ENCODE results near the gene DPP6.
"Not testable (repeated sequence)": the region's sequence is repeated elsewhere in the genome, so short reads cannot be mapped to it uniquely, and the experiment has no call there.

The DPP6 gene

DNA sequence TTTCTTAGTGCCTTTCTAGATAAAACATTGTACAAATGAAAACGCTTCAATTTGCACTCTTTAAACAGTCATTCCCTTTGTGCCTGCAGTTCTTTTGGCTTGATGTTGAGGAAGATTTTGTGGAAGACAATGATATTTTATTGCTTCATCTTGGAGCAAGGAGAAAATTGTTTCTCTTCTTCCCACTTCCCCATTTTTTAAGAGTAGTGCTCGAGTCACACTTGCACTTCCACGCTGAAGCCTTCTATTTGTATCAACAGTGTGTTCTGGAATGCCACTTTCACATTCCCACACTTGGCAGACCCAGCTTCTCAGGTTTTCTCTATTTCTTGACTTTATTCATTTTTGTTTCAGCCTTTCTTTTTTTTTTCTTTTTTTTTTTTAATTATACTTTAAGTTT is 581.4 kb downstream of the DPP6 start:
- DNase-seq: no peak

DNA sequence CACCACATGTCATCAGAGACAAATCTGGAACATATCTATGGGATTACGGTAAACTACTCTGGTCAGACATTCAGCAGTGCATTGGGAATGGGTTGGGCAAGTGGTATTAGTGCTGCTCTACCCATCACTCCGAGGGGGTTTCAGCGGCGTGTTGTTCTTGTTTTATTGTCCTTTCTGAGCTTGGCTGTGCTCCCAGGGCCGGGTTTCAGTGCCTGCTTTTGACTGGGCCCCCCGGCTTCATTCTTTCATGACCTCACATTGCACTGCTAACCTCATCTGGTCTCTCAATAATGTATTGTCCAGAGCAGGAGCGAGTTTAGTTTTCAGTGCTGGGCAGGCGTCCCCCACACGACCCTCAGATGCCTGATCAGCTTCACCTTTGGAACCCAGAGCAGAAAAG is 586.1 kb downstream of the DPP6 start:
- DNase-seq: no peak

DNA sequence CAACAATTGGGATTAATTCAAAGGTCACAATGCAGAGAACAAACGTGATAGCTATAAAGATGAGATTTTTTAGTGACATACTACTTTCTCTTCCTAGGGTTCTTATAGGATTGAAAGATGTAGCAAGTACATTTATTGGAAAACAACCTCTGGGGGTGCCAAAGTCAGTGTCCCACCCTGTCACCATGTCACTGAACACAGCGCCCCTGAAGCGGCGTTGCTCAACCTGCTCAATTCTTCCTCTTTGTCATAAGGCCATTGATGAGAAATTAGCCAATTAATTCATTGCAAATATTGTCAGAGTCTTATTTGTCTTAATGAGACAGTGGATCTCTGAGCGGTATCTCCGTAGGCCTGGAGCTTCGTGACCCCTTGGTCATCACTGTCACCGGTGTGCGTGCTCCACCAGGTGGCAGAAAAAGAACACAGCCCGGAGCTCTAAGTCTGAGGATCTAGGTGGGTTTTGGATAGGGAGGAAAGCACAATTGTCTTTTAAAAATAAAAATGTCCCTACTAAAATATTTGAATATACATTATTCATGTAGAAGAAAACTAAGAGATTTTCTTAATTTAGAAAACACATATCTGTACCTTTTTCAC is 588.2 kb downstream of the DPP6 start:
- no peak for DNase-seq

DNA sequence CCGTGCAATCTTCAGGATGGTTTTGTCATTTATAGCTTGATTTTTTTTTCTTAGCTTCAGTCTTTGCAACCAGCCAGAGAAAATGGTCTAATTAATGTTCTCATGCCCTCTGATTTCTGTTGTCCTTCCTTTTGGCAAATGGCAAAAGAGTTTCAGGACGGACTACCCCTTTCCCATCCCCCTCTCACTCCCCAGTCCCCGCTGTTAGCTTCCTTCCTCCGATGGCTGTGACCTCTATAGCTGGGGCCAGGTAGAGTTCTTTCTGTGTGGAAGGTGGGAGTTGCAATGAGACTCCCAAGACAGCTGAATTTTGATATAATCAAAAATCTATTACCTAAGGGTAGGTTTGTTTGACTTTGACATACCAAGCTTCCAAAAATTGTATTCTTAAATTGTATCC is 588.7 kb downstream of the DPP6 start:
- DNase-seq: no peak

DNA sequence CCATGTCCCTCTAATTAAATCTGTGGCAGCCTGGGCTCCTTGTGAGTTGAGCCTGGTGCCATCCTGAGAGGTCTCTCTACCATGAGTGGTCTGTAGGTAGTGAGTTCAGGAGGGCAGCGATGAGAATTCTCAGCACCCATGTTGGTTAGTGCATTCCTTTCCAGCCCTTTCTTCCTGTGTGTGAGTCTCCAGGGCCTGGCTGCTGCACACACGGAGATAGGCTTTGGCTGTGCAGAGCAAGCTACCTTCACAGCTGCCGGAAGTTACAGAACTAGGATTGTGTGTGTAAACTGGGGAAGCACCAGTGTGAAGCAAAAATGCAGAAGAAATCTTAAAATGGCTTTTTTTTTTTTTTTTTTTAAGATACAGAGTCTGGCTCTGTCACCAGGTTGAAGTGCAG is 592.2 kb downstream of the DPP6 start:
- no peak for DNase-seq

DNA sequence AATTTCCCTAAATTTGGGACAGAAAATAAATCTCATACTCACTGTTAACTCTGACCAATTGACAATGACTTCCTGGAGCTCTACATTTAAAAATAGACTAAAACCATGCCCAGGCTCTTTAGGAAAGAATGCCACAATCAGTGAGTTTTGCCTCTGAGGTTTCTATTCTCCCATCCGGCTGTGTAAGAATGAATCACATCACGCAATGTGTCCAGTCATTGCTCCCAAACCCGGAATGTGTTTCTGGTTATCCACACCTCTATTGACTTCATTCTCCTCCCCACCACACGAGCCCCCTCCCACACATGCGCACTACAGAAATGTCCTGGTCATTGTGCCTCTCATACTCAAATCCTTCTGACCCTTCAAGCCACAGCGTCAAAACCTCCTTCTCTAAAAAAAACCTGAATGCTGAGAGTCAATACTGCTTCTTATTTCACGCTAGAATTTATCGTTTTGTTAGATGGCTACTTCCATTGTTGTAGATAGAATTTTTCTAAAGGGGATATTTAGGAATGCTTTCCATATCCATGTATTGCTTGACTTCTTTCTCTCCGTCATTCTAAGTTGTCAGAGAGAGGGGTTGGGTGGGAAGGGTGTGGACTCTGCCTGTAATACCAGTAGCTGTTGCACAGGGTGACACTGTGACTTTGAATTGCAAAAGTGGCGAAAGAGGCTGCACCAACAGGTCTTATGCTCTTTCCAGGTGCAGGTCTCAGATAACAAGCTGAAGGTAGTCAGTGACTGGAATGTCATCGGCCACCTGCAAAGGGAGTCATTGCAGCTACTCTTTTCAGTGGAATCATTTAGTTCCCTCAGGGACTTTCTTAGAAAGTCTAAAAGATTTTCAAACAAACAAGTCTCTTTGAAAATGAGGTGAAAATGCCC is 594.2 kb downstream of the DPP6 start:
- DNase-seq: no peak

DNA sequence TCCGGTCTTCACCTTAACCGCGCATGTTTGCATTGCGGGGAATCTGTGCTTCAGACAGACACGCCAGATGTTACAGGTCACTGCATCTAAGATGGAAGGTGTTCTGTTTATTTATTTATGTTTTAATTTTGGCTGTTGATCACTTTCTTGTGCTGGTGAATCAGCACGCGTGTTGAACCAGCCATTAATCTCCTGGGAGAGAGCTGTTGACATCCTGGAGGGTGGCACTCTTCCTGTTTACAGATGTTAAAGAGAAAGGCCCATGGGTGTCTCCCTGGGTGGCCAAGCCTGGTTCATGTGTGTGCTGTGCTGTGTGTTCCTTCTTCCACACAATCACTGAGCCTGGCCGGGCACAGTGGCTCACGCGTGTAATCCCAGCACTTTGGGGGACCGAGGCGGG is 595.4 kb downstream of the DPP6 start:
- DNase-seq: no peak

DNA sequence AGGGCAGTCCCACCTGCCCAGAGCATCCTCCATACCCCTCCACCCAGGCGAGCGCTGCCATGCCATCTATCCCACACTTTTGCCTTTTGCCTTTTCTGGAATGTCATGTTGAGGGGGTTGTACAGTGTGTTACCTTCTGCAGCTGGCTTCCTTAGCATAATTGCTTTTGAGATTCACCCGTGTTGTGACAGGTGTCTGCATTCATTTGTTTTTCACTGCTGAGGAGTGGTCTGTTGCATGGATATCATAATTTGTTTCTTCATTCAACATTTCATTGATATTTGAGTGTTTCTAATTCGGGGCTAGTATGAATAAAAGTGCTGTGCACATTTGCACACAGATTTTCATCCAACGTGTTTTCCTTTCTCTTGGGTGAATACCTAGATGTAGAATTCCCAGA is 596.8 kb downstream of the DPP6 start:
- DNase-seq: no peak

DNA sequence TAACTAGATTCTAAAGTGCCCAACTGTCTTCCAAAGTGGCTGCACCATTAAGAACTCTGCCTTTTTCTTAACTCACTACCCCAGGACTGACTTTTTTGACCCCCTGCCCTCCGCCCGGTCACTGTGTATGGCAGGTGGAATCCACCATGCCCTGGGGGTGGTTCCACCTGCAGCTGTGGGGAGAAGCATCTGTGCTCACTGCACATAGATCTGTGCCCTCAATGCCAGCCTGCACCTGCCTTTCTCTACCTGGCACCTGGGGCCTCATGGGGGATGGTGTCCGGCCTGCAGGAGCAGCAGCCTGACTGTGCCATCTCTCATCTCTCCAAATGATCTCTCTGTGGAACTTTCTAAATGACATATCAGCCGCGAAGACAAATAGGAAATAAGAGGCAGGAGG is 597.2 kb downstream of the DPP6 start:
- DNase-seq: no peak

DNA sequence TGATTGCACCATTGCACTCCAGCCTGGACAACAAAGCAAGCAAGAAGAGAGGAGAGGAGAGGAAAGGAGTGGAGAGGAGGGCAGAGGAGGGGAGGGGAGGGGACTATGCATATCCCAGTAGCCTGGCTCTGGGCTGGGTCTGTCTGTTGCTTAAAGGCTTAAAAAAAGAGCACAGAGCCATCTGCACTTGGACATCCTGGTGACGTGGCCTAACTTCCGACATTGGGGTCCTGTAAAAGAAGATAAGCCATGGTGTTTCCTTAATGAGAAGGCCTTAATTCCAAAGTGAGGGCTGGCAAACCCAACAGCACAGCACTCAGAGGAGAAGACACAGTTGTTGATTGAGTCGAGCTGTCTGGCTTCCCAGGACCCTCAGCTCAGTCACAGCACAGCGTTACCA is 598.1 kb downstream of the DPP6 start:
- DNase-seq: no peak

DNA sequence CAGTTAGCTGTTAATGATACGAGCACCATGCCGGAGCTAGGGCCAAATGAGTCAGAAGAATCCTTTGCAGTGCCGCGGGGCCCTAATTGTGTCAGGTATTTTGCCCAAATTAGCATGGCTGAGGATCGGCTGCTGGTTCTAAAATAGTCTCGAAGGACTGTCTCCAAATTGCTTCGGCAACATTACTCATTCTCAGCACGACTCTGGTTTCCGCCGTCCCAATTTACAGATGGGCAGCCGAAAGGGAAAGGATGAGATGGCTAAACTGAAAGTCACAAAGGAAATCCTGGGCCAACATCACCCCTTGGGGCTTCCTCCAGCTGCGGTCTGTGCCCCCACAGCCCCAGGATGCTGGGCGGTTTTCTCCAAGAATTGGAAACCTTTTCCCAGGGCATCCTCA is 599.3 kb downstream of the DPP6 start:
- no peak for DNase-seq

DNA sequence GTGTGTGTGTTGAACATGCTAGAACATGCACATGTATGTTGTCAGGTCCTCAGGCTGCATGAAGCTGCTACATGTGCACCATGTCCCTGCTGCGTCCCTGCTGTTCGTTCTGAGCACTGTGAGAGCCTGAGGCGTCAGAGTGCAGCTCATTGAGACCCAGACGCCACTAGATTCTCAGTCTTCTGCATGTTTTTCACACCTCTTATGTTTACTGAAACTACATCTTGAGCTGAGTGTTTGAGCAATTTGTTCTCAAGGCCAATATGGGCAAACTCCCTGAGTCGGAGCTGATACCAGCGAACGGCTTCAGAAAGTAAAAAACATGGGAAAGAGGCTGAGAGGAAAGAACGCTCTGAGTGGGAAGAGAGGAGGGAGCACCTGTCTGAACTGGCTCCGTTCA is 600.4 kb downstream of the DPP6 start:
- DNase-seq: no peak

DNA sequence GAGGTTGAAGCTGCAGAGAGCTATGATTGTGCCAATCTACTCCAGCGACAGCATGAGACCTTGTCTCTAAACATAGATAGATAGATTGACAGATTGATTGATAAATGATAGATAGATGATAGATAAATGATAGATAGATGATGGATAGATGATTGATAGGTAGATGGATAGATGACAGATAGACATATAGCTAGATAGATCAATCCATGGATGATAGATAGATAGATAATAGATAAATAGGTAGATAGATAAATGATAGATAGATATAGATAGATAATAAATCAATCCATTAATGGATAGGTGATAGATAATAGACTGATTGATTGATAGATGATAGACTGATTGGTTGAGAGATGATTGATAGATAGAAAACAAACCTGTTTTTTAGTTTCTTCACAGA is 601.1 kb downstream of the DPP6 start:
- no peak for DNase-seq

DNA sequence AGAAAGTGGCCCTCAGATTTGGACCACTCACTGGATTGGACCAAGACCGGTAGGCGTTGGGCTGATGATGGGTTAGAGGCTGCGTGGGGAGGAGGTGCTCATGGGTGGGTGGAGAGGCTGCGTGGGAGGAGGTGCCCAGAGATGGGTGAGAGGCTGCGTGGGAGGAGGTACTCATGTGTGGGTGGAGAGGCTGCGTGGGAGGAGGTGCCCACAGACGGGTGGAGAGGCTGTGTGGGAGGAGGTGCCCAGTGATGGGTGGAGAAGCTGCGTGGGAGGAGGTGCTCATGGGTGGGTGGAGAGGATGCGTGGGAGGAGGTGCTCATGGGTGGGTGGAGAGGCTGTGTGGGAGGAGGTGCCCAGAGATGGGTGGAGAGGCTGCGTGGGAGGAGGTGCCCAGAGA is 604.4 kb downstream of the DPP6 start:
- DNase-seq: no peak

DNA sequence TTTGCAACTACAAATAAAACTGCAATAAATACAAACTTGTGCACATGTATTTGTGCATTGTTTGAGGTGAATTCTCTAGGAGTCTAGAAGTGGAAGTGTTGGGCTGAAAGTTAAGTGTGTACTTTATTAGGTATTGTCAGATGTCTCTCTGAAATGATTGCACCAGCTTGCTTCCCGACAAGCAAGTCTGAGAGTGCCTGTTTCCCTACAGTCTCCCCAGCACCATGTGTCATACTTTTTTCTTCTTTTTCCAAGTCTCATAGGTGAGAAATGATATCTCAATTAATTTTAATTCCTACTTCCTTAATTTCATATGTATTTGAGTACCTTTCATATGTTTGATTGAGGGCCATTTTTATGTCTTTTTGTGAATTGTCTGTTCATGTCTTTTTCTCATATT is 614.6 kb downstream of the DPP6 start:
- DNase-seq: no peak

DNA sequence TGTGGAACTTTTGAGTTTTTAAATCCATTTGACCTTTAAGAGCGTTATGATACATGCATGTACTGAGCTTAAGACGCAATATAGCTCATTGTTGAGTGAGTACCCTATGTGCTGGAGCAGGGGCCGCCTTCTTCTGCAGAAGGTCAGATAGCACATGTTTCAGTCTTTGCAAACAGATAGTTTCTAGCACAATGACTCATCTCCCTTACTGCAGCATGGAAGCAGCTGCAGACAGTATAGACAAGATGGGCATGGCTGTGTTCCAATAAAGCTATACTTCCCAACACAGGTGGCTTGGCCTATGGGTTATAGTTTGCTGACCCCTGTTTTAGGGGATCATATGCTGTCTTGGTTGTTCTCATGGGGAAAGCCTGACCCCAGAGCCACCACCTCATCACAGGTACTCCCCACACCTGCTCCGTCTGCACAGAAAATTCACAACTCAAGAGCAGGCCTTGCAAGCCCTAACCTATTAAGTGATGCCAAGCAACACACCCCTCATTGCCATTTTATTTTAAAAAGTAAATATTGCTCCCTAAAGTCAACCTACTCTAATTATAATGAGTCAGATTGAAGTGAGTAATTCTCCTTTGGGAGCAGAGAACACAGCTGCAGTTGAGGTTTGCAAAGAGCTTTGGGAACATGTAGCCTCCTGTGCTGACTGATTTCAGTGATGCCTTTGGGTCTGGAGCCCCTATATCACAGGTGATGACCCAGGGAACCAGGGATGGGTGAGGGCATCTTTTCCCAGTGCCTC is 620.6 kb downstream of the DPP6 start:
- DNase-seq: no peak

DNA sequence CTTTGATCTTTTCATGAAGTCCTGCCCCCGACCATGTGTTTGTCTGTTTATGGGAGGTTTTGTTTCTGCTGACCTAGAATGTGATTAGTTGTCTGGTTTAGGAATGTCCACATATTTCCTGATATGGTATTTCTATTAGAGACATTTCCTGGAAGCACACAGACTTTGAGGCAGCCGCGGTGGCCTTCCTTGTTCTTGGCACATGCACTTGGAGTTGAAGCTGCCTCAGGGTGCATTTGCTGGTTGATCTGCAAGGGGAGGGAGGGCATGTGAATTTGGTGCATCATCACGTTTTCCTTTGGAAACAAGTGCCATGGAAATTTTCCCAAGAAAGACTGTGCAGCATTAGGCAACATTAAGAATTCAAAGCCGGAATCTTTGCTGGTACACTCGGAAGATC is 622.0 kb downstream of the DPP6 start:
- no peak for DNase-seq

DNA sequence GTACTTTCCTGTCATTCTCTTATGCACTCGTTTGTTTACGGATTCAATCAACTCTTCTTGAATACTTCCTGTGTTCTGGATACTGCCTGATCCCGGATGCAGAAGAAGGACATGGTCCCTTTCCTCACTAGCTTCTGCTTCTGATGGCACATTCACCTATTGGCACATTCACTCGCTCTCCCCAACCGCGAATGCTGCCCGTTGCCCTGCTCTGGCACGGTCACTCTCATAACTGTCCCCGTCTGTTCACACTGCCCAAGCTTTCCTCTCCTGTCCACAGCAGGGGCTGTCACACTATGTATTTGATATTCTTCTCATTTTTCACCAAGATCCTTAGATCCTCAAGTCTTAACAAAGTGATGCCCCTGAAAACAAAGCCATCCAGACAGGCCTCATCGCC is 623.4 kb downstream of the DPP6 start:
- DNase-seq: no peak

DNA sequence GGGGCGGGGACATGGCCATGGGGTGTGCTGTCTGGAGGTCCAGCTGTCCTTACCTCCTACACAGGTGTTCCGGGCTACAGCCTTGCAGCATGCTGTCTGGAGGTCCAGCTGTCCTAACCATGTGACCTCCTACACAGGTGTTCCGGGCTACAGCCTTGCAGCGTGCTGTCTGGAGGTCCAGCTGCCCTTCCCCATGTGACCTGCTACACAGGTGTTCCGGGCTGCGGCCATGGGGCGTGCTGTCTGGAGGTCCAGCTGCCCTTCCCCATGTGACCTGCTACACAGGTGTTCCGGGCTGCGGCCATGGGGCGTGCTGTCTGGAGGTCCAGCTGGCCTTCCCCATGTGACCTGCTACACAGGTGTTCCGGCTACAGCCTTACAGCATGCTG is 623.8 kb downstream of the DPP6 start:
- not testable (repeated sequence) for DNase-seq

DNA sequence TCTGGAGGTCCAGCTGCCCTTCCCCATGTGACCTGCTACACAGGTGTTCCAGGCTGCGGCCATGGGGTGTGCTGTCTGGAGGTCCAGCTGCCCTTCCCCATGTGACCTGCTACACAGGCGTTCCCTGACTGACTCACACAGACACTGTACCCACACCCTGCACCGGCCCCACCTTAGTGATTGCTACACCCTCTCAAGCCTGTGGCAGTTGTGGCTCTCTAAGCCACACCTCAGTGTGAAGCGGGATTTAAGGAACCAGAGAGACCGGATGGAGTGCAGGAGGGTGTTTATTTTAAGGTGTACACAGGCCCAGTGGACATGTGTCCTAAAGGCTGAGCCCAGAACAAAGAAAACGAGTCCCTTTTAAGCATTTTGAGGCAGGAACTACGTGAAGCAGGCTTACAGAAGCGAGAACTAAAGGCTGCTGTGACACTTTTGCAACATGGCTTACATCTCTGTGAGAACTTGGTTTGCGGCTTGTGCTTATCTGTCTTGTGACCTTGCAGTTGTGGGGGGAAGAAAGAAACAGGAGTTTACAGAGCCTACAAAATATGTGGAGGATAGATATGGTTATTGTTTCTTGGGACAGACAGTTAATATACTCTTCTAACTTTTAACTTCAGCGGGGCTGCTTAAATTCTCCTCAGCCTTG is 624.4 kb downstream of the DPP6 start:
- DNase-seq: no peak

DNA sequence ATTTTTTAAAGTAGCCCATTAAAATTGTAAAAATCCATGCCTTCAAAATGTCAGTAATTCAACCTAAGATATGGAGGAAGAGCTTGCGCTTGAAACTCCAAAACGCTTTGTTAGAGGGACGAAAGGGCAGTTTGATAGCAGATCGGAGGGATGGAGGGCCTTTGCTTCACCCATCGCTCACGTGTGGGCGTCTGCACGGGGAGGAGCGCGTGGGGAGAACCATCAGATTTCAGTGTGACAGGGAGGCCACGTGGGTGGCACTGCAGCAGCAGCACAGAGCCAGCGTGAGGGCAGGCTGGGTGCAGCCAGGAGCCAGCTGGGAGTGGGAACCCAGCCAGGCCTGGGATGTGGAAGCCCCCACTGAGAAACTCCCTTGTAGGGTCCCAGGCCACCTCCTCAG is 625.3 kb downstream of the DPP6 start:
- no peak for DNase-seq

DNA sequence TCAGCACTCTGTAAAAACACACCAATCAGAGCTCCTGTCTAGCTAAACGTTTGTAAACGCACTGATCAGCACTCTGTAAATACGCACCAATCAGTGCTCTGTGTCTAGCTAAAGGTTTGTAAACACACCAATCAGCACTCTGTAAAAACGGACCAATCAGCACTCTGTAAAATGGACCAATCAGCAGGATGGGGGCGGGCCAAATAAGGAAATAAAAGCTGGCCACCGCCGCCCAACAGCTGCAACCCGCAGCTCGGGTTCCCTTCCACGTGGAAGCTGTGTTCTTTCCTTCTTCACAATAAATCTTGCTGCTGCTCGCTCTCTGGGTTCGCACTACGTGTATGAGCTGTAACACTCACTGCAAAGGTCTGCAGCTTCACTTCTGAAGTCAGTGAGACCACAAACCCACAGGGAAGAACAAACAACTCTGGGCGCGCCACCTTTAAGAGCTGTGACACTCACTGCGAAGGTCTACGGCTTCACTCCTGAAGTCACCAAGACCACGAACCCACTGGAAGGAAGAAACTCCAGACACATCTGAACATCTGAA is 625.9 kb downstream of the DPP6 start:
- not testable (repeated sequence) for DNase-seq

DNA sequence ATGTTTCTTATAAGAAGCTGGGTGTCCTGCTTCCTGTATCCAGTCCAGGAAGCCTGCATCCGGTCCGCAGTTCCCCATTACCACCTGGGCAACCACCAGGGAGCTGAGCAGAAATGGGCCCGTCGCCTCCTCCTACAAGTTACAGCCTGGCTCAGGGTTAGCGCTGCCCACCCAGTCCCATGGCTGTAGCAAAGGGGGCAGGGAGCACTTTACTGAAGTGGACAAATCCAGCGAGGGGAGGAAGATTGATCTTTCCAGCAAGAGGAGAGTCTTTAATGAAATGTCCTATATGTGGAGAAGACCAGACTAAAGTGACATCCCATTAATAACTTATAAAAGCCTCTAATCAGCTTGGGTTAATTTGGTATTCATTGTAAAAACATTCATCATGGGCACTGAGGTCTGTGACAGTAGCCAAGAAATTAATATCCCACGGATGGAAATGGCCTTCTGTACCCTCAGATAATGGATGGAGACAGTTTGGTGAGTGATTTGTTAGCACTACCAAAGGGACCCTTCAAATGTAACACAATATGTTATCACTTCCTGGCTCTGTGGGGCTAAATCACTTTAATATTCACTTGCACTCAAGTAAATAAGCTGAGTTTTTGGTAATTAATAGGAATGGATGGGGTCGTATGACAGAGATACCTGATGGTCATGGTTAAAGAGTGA is 627.3 kb downstream of the DPP6 start:
- no peak for DNase-seq

Measured in stimulated activated CD4-positive, alpha-beta T cell treated with anti-CD3 and anti-CD28 coated beads, Interleukin-4, amount 100 ng/mL, for 24 hours (primary cell).